Sigmoid colon (tissue), 4 donors: ENCODE measurements around the gene CEP112.

Experiments
- EP300 ChIP-seq, 4 donors: sonication (generic); formaldehyde crosslinking; IDR thresholded peaks; one replicate each; pipeline ENCODE4 v1.6.1; 2017; ENCODE audit warnings: antibody characterized with exemption in 4 of 4
- POLR2A ChIP-seq, 2 donors: fragments of 450-650 bp; IDR thresholded peaks; one replicate each; pipeline ENCODE4 v1.6.1; 2016; ENCODE audit warnings: antibody characterized with exemption in 2 of 2, mild to moderate bottlenecking in 2 of 2, moderate library complexity in 2 of 2
- TF ChIP-seq, protein P1 (sequence below), 4 experiments: fragments of 450-650 bp in 3 of 4; fragments of 200-600 bp in 1 of 4; IDR thresholded peaks; one replicate each; pipeline ENCODE4 v1.5.1; 2016 to 2019; ENCODE audit warnings: antibody characterized with exemption in 4 of 4, mild to moderate bottlenecking in 3 of 4, moderate library complexity in 2 of 4

DNA sequence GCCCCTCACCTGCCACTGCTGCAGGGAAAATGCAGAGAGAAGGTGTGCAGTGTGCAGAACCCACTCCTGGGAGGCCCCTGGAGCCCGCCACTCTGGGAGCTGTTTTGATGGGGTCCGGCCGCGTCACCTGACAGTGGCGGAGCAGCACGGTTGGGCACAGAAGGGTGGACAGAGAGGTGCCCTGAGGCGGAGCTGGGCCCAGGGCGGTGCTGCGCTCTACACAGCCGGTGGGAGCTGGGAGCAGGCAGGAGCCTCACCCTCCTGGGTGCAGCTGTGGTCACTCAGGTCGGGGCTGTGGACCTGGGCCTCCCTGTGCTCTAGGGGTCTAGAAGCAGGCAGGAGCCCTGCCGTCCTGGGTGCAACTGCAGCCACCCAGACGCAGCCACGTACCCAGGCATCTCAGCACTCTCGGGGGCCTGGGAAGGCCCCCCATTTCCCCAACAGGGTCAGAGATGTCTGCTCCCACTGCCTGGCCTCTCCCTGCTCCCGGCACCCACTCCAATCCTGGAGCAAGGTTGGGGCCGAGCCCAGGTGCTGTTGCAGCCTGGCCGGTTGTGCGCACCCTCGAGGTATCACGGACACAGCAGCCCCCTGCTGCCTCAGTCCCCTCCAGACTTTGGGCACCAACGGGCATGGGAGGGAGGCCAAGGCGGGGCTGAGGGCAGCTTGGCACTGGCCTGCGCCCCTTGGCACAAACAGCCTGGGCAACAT, 326.1 kb downstream of the CEP112 start:
- TF ChIP-seq, protein P1, sequence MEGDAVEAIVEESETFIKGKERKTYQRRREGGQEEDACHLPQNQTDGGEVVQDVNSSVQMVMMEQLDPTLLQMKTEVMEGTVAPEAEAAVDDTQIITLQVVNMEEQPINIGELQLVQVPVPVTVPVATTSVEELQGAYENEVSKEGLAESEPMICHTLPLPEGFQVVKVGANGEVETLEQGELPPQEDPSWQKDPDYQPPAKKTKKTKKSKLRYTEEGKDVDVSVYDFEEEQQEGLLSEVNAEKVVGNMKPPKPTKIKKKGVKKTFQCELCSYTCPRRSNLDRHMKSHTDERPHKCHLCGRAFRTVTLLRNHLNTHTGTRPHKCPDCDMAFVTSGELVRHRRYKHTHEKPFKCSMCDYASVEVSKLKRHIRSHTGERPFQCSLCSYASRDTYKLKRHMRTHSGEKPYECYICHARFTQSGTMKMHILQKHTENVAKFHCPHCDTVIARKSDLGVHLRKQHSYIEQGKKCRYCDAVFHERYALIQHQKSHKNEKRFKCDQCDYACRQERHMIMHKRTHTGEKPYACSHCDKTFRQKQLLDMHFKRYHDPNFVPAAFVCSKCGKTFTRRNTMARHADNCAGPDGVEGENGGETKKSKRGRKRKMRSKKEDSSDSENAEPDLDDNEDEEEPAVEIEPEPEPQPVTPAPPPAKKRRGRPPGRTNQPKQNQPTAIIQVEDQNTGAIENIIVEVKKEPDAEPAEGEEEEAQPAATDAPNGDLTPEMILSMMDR (IDR thresholded peaks at IDR 0.05): no peak
- TF ChIP-seq POLR2A (IDR thresholded peaks at IDR 0.05) (no peak), EP300 (IDR thresholded peaks at IDR 0.05) (no peak)
